ENCODE measurements around the gene IGF2R.

DNA sequence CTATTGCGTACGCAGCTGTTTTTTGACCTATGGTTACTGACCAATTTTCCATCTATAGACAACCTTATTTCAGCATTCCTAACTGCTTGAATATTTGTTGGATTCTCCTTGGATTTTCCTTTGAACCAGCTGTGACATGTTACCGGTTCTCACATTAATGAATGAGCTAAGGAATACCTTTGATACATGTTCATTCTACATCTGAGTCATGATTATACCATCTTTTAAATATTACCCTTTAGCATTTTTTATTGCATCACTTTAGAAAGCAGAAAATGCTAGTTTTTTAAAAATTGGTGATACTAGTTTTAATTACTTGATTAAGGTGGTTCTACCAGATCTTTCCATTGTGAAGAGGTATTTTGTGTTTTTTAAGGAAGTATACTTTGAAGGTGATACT, 1.9 kb upstream of the IGF2R start:
- TF ChIP-seq, protein P1, sequence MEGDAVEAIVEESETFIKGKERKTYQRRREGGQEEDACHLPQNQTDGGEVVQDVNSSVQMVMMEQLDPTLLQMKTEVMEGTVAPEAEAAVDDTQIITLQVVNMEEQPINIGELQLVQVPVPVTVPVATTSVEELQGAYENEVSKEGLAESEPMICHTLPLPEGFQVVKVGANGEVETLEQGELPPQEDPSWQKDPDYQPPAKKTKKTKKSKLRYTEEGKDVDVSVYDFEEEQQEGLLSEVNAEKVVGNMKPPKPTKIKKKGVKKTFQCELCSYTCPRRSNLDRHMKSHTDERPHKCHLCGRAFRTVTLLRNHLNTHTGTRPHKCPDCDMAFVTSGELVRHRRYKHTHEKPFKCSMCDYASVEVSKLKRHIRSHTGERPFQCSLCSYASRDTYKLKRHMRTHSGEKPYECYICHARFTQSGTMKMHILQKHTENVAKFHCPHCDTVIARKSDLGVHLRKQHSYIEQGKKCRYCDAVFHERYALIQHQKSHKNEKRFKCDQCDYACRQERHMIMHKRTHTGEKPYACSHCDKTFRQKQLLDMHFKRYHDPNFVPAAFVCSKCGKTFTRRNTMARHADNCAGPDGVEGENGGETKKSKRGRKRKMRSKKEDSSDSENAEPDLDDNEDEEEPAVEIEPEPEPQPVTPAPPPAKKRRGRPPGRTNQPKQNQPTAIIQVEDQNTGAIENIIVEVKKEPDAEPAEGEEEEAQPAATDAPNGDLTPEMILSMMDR (IDR thresholded peaks at IDR 0.05): no peak
- TF ChIP-seq POLR2A (IDR thresholded peaks at IDR 0.05): no peak

All from lower leg skin (tissue), 3 donors.